HCT116 (cell line): Measurements from ENCODE around the gene TPO. TPM values are rescaled to one million over a fixed set of nuclear protein-coding genes. Genes with fewer than 3 reads are reported as not detected.

Source experiments
- ATAC-seq: fragments of 200-7000 bp; cut with Tn5 transposase; 2 replicates; pipeline ENCODE4 v1.9.1; 2020; ENCODE audit warnings: mild to moderate bottlenecking, moderate library complexity
- BruUV-seq: library from RNA; stranded (reverse); fragments of 400-500 nt; replicated peaks from 2 replicates; lab custom pipeline; 2021; lab: Mats Ljungman, UMichigan
- CTCF ChIA-PET: fragments of 300-600 bp; sonication (Branson Sonifier 250); formaldehyde crosslinking; loops from one replicate; lab custom pipeline; 2021; ENCODE audit warnings: antibody characterized with exemption; lab: Charles Lee
- POLR2A ChIA-PET: fragments of 300-600, 350-600 bp; sonication (Branson Sonifier 250); formaldehyde crosslinking; loops from one replicate; lab custom pipeline; 2021; ENCODE audit warnings: antibody characterized with exemption; lab: Charles Lee
- RAD21 ChIA-PET, 2 experiments: fragments of 300-600 bp; sonication (Branson Sonifier 250); formaldehyde crosslinking; loops; one replicate each; lab custom pipeline; 2023; ENCODE audit warnings: low total read pairs in 2 of 2; ENCODE audit not compliant: uncharacterized antibody in 2 of 2, unreplicated experiment in 2 of 2, low non-redundant PET in 1 of 2; lab: Charles Lee
- DNase-seq: peaks from one replicate; pipeline ENCODE4 v3.0.0-alpha.2; 2010; ENCODE audit warnings: low read depth, low spot score
- H2AFZ ChIP-seq: fragments of 200-600 bp; shearing (Covaris generic), sonication (generic); 2 replicates; pipeline ENCODE4 v1.6.1; 2017; ENCODE audit warnings: low read depth, mixed run types, mixed read lengths, antibody characterized with exemption, low read length; ENCODE audit not compliant: poor library complexity, severe bottlenecking
- H3K27ac ChIP-seq: 2 replicates; pipeline ENCODE4 v1.5.1; 2012; ENCODE audit warnings: low read depth, low read length
- H3K27me3 ChIP-seq: fragments of 200-600 bp; sonication (generic); 2 replicates; pipeline ENCODE4 v1.6.1; 2016; ENCODE audit warnings: mixed run types, low read length, mixed read lengths; ENCODE audit not compliant: insufficient read depth
- H3K36me3 ChIP-seq, 2 experiments: fragments of 200-500 bp in 1 of 2; fragments of 200-600 bp in 1 of 2; sonication (Bioruptor generic) in 1 of 2; sonication (generic) in 1 of 2; 2 replicates each; pipeline versions ENCODE4 v1.5.1 to v1.6.1; 2014 to 2016; ENCODE audit warnings: low read length in 2 of 2, inconsistent platforms in 1 of 2, mixed read lengths in 1 of 2, mixed run types in 1 of 2; ENCODE audit not compliant: insufficient read depth in 2 of 2, control insufficient read depth in 1 of 2
- H3K4me1 ChIP-seq, 2 experiments: fragments of 200-600 bp in 1 of 2; sonication (generic) in 1 of 2; 2 replicates each; pipeline versions ENCODE4 v1.5.1 to v1.6.1; 2012 to 2017; ENCODE audit warnings: low read length in 2 of 2, inconsistent platforms in 1 of 2, mild to moderate bottlenecking in 1 of 2, mixed read lengths in 1 of 2, mixed run types in 1 of 2, moderate library complexity in 1 of 2; ENCODE audit not compliant: insufficient read depth in 2 of 2, control insufficient read depth in 1 of 2
- H3K4me2 ChIP-seq: fragments of 200-600 bp; sonication (generic); 2 replicates; pipeline ENCODE4 v1.6.1; 2017; ENCODE audit warnings: mixed run types, low read length, mixed read lengths
- H3K4me3 ChIP-seq, 2 experiments: fragments of 200-600 bp in 1 of 2; sonication (generic) in 1 of 2; replicated peaks in 1 of 2; 2 replicates each; pipeline ENCODE4 v1.5.1; 2011 to 2016; ENCODE audit warnings: low read length in 2 of 2, control low read depth in 1 of 2, low read depth in 1 of 2, mild to moderate bottlenecking in 1 of 2, mixed read lengths in 1 of 2, mixed run types in 1 of 2
- H3K79me2 ChIP-seq: fragments of 200-600 bp; sonication (generic); 2 replicates; pipeline ENCODE4 v1.6.1; 2017; ENCODE audit warnings: mild to moderate bottlenecking, mixed run types, low read length, moderate library complexity, mixed read lengths; ENCODE audit not compliant: insufficient read depth
- H3K9ac ChIP-seq: fragments of 200-600 bp; sonication (generic); 2 replicates; pipeline ENCODE4 v1.6.1; 2016; ENCODE audit warnings: low read length, mixed read lengths
- H3K9me2 ChIP-seq: fragments of 200-600 bp; sonication (generic), shearing (Covaris generic); 2 replicates; pipeline ENCODE4 v1.6.1; 2017; ENCODE audit warnings: mixed run types, mild to moderate bottlenecking, moderate library complexity; ENCODE audit not compliant: insufficient read depth
- H3K9me3 ChIP-seq, 2 experiments: fragments of 200-500 bp in 1 of 2; fragments of 200-600 bp in 1 of 2; sonication (Bioruptor generic) in 1 of 2; sonication (generic) in 1 of 2; 2 replicates each; pipeline ENCODE4 v1.6.1; 2014 to 2017; ENCODE audit warnings: low read length in 2 of 2, mixed read lengths in 2 of 2, inconsistent platforms in 1 of 2, low read depth in 1 of 2, mild to moderate bottlenecking in 1 of 2, mixed run types in 1 of 2, moderate library complexity in 1 of 2; ENCODE audit not compliant: control insufficient read depth in 1 of 2, insufficient read depth in 1 of 2
- H4K20me1 ChIP-seq: fragments of 200-600 bp; sonication (generic), shearing (Covaris generic); 2 replicates; pipeline ENCODE4 v1.6.1; 2017; ENCODE audit warnings: mixed run types, mild to moderate bottlenecking, moderate library complexity; ENCODE audit not compliant: insufficient read depth
- EGR1 ChIP-seq: IDR thresholded peaks from 2 replicates; pipeline ENCODE4 v1.6.1; 2012; ENCODE audit warnings: low read depth
- EZH2 ChIP-seq: fragments of 200-600 bp; sonication (generic); IDR thresholded peaks from 2 replicates; pipeline ENCODE4 v1.6.1; 2017; ENCODE audit warnings: antibody characterized with exemption, mixed run types
- EZH2phosphoT487 ChIP-seq: fragments of 200-600 bp; IDR thresholded peaks from 2 replicates; pipeline ENCODE4 v1.6.1; 2018; ENCODE audit warnings: antibody characterized with exemption, borderline replicate concordance
- ZFX ChIP-seq: fragments of 450-650 bp; IDR thresholded peaks from 2 replicates; pipeline ENCODE4 v1.6.1; 2017
- ZNF274 ChIP-seq: fragments of 200-500 bp; sonication (Bioruptor generic); IDR thresholded peaks from 2 replicates; pipeline ENCODE4 v1.6.1; 2014; ENCODE audit warnings: mild to moderate bottlenecking, low read depth, low read length, inconsistent platforms
- intact Hi-C: fragments of 100-400 bp; cut with micrococcal nuclease; formaldehyde crosslinking; loops from 2 replicates; pipeline ENCODE4 v1.10.0; 2022
- total RNA-seq: library from RNA; stranded (reverse); gene quantifications from one replicate; pipeline ENCODE4 v1.2.1, GENCODE V29; 2021; ENCODE audit not compliant: unreplicated experiment
- TF ChIP-seq, protein P1 (sequence below): IDR thresholded peaks from 2 replicates; pipeline ENCODE4 v1.6.1; 2012; ENCODE audit warnings: low read depth
- TF ChIP-seq, protein P2 (sequence below): IDR thresholded peaks from 2 replicates; pipeline ENCODE4 v1.6.1; 2011; ENCODE audit warnings: mild to moderate bottlenecking, low read length, moderate library complexity; ENCODE audit not compliant: insufficient replicate concordance; ENCODE audit errors: extremely low read depth

The TPO gene
- total RNA-seq, 1 experiment from 2014 or later, result not detected

DNA sequence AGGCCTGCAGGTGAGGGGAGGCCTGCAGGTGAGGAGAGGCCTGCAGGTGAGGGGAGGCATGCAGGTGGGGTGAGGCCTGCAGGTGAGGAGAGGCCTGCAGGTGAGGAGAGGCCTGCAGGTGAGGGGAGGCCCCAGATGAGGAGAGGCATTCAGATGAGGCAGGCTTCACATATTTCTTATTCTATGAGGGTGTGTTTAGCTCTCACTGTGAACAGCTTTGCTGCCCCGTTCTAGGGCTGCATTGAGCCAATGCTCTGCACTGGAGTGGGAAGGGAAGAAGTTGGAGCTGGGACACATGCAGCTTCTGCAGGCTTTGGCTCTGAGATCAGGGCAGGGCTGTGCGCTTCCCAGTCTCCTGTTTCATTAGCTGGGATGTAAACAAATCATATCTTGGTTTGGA is 19.5 kb downstream of the TPO start:
- H4K20me1 ChIP-seq, result no peaks in the 10 kb centered on the region
- no TSS peak for BruUV-seq
- POLR2A ChIA-PET, result no interaction called here
- no peak overlapping the region for H3K9ac ChIP-seq
- no peaks in the 10 kb centered on the region for H3K4me1 ChIP-seq
- ATAC-seq (no peak), DNase-seq (no peak)
- H3K27ac ChIP-seq, result no peak overlapping the region
- RAD21 ChIA-PET, result no interaction called here
- no peaks in the 10 kb centered on the region for H3K9me3 ChIP-seq
- no peaks in the 10 kb centered on the region for H3K9me2 ChIP-seq
- no peak for TF ChIP-seq ZNF274
- TF ChIP-seq, protein P1, sequence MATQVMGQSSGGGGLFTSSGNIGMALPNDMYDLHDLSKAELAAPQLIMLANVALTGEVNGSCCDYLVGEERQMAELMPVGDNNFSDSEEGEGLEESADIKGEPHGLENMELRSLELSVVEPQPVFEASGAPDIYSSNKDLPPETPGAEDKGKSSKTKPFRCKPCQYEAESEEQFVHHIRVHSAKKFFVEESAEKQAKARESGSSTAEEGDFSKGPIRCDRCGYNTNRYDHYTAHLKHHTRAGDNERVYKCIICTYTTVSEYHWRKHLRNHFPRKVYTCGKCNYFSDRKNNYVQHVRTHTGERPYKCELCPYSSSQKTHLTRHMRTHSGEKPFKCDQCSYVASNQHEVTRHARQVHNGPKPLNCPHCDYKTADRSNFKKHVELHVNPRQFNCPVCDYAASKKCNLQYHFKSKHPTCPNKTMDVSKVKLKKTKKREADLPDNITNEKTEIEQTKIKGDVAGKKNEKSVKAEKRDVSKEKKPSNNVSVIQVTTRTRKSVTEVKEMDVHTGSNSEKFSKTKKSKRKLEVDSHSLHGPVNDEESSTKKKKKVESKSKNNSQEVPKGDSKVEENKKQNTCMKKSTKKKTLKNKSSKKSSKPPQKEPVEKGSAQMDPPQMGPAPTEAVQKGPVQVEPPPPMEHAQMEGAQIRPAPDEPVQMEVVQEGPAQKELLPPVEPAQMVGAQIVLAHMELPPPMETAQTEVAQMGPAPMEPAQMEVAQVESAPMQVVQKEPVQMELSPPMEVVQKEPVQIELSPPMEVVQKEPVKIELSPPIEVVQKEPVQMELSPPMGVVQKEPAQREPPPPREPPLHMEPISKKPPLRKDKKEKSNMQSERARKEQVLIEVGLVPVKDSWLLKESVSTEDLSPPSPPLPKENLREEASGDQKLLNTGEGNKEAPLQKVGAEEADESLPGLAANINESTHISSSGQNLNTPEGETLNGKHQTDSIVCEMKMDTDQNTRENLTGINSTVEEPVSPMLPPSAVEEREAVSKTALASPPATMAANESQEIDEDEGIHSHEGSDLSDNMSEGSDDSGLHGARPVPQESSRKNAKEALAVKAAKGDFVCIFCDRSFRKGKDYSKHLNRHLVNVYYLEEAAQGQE, result no peak
- no peak for TF ChIP-seq EZH2
- H3K4me3 ChIP-seq, result no peak overlapping the region
- no peak overlapping the region for H2AFZ ChIP-seq
- peaks cover 2% of the 10 kb centered on the region for H3K27me3 ChIP-seq
- H3K79me2 ChIP-seq, result no peaks in the 10 kb centered on the region
- no peaks in the 10 kb centered on the region for H3K36me3 ChIP-seq
- H3K4me2 ChIP-seq, result no peak overlapping the region
- intact Hi-C loops, result no loop called here
- CTCF ChIA-PET, result no interaction called here

GRCh38 chr2:1436369-1436768 is 23.1 kb downstream of the TPO start:
- no peaks in the 10 kb centered on the region for H4K20me1 ChIP-seq
- H3K9ac ChIP-seq, result no peak overlapping the region
- no peak overlapping the region for H3K27ac ChIP-seq
- H3K4me1 ChIP-seq, result no peaks in the 10 kb centered on the region
- ATAC-seq, result no peak
- TF ChIP-seq EZH2 (no peak), ZFX (no peak), EZH2phosphoT487 (no peak), EGR1 (no peak)
- TF ChIP-seq, protein P2, sequence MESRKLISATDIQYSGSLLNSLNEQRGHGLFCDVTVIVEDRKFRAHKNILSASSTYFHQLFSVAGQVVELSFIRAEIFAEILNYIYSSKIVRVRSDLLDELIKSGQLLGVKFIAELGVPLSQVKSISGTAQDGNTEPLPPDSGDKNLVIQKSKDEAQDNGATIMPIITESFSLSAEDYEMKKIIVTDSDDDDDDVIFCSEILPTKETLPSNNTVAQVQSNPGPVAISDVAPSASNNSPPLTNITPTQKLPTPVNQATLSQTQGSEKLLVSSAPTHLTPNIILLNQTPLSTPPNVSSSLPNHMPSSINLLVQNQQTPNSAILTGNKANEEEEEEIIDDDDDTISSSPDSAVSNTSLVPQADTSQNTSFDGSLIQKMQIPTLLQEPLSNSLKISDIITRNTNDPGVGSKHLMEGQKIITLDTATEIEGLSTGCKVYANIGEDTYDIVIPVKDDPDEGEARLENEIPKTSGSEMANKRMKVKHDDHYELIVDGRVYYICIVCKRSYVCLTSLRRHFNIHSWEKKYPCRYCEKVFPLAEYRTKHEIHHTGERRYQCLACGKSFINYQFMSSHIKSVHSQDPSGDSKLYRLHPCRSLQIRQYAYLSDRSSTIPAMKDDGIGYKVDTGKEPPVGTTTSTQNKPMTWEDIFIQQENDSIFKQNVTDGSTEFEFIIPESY, result no peak
- TF ChIP-seq, all 23 proteins: peak for 0
- H3K9me2 ChIP-seq, result no peaks in the 10 kb centered on the region
- no peaks in the 10 kb centered on the region for H3K79me2 ChIP-seq
- H3K9me3 ChIP-seq, result no peaks in the 10 kb centered on the region
- intact Hi-C loops, result no loop called here
- ChIA-PET RAD21 (no interaction called here), CTCF (no interaction called here), POLR2A (no interaction called here)
- no peak overlapping the region for H3K4me3 ChIP-seq
- H3K4me2 ChIP-seq, result no peak overlapping the region
- no TSS peak for BruUV-seq
- no peak overlapping the region for H2AFZ ChIP-seq
- no peaks in the 10 kb centered on the region; the same call in 1 of the 2 replicates for H3K27me3 ChIP-seq
- no peak for DNase-seq
- no peaks in the 10 kb centered on the region for H3K36me3 ChIP-seq
